ENCODE data around the gene MAP3K2.

MAP3K2 gene

DNA sequence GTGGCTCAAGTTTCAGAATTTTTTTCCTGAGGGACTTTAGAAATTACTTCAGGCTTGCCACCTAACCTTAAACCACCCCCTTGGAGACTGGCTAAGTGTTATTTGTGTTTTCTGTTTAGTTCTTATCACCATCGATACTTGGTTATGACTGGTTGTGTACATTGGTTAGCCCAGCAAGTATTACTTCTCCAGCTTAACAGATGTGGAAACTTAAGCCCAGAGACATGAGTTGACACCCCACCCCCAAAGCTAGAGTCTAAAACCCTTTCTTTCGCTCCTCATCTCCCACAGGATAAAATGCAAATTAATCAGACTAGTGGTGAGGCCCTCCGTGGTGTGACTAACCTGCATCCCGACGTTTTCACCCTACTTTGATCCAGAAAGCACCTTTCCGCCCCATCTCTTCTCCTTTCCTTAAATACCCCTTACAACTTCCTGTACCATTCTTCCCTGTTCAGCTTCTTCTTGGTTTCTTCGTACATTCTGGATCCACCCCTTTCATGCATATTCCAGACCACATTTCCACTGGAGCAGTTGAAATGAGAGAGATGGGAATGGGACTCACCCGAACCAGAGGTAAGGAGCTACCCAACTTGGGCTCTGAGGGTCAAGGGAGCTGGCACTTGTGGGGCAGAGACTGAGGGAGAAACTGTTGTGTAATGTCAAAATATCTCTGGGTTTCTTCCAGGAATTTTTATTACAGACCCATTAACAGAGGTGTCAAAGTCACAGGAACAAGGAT lies 819 bp upstream of the MAP3K2 start:
- Histone ChIP-seq H3K27ac (peak overlapping the region; percentile 99 to 100), H3K4me3 (peak overlapping the region; percentile 97)
- no peak for DNase-seq (ENCODE audit: low spot score)
- TF ChIP-seq, protein P1, sequence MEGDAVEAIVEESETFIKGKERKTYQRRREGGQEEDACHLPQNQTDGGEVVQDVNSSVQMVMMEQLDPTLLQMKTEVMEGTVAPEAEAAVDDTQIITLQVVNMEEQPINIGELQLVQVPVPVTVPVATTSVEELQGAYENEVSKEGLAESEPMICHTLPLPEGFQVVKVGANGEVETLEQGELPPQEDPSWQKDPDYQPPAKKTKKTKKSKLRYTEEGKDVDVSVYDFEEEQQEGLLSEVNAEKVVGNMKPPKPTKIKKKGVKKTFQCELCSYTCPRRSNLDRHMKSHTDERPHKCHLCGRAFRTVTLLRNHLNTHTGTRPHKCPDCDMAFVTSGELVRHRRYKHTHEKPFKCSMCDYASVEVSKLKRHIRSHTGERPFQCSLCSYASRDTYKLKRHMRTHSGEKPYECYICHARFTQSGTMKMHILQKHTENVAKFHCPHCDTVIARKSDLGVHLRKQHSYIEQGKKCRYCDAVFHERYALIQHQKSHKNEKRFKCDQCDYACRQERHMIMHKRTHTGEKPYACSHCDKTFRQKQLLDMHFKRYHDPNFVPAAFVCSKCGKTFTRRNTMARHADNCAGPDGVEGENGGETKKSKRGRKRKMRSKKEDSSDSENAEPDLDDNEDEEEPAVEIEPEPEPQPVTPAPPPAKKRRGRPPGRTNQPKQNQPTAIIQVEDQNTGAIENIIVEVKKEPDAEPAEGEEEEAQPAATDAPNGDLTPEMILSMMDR (IDR thresholded peaks at IDR 0.05), result no peak

DNA sequence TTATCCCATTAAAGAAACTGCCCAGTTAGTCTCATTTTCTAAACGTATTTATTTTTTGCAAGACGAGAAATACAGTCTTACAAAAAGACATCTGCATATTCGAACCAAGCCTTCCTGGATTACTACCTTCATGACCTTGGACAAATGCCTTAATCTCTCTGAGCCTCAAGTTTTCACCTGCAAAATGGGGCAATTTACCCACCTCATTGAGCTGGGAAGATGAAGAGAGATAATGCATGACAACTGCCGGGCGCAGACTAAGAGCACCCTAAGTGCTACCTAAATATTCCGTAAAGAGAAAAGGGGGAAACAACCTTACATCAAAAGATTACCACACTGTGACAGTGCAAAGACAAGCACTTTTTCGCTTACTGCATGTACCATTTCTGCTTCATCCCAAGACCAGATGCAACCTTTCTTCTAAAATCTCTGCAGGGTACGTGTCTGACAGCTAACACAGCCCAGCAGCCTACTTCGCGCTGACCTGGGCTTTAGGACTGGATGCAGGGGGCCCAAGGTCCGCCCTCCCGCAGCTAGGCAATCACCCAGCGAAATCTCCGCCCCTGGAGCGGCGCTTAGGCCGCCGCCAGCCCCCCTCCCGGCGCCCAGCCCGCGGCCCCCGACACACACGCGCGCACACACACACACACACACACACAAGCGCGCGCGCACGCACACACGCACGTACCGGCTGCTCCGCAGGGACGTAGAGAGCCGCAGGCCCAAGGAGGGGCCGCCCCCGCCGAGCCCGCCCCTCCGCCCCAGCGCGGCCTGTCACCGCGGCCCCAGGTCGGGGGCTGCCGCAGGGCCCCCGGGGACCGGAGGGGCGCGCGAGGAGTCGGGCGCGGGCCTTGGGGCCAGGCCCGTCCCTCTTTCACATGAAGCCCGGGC lies 766 bp downstream of the MAP3K2 start:
- DNase-seq (ENCODE audit: low spot score), result peak; percentile 92
- Histone ChIP-seq H3K4me3 (peak overlapping the region; percentile 97), H3K27ac (peak overlapping the region; percentile 99 to 100)
- TF ChIP-seq, protein P1 (IDR thresholded peaks at IDR 0.05), result no peak

DNA sequence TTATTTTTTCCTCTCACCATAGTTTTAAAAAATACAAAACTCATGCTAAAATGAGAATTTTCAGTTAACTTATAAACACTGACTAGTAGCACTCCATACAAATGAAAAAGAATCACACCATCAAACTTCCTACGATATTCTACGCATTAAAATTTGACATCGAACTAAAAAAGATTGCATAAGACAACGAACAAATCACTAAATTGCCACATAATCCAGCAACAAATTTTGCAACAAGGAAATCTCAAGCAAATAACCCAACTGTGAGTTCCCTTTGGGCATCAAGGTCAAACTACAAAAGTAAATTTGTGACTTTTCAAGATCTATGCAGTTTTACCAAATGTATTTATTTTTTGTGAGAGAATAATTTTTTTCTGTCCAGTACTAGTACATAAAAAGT lies 1.5 kb downstream of the MAP3K2 start:
- peak overlapping the region; percentile 97 for H3K4me3 ChIP-seq
- H3K27ac ChIP-seq, result peak overlapping the region in 1 of 2 donors; percentile 100
- DNase-seq (ENCODE audit: low spot score), result no peak
- TF ChIP-seq, protein P1 (IDR thresholded peaks at IDR 0.05), result no peak

DNA sequence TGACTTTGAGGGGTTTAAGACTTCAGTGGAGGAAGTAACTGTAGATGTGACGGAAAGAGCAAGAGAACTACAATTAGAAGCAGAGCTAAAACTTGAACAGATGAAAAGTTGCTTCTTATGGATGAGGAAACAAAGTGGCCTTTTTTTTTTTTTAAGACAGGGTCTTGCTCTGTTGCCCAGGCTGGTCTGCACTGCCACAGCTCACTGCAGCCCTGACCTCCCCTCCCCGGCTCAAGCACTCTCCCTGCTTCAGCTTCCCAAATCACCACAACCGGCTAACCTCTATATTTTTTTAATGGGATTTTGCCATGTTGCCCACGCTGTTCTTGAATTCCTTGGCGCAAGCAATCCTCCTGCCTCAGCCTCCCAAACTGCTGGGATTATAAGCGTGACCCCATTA lies 3.2 kb downstream of the MAP3K2 start:
- no peak for DNase-seq (ENCODE audit: low spot score)
- Histone ChIP-seq H3K4me3 (no peak overlapping the region), H3K27ac (no peak overlapping the region)
- TF ChIP-seq, protein P1 (IDR thresholded peaks at IDR 0.05), result no peak

DNA sequence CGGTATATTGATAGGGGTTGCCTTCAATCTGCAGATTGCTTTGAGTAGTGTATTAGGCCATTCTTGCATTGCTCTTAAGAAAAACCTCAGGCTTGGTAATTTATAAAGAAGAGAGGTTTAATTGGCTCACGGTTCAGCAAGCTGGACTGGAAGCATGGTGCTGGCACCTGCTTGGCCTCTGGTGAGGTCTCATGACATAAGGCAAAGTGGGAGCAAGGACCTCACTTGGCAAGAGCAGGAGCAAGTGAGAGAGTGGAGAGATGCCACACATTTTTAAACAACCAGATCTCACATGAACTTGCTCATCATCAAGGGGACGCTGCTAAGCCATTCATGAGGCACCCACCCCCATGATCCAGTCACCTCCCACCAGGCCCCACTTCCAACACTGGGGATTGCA lies 4.9 kb downstream of the MAP3K2 start:
- TF ChIP-seq, protein P1 (IDR thresholded peaks at IDR 0.05), result no peak
- DNase-seq (ENCODE audit: low spot score), result no peak
- Histone ChIP-seq H3K27ac (no peak overlapping the region), H3K4me3 (no peak overlapping the region)

DNA sequence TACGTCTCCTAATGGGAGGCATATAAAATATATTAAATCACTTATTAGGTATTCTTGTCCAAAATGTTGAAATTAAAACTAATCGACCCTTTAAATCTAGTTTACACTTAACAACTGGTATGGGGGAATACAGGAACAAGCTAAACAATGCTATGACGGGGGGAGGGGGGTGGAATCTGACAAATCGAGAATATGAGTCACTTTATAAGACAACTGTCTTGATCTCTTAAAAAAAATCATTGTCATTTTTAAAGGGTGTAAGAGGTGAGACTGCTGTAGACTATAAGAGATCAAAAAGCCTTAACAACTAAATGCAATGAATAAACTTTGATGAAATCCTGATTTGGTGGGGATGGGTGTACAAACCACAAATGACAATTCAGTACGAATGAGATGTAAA lies 6.0 kb downstream of the MAP3K2 start:
- TF ChIP-seq, protein P1 (IDR thresholded peaks at IDR 0.05), result no peak
- no peak overlapping the region for H3K27ac ChIP-seq
- H3K4me3 ChIP-seq, result no peak overlapping the region
- no peak for DNase-seq (ENCODE audit: low spot score)

All from coronary artery (tissue), 2 donors.